T-helper 1 cell treated with Interleukin-12 subunit alpha and Interleukin-12 subunit beta and Interleukin-4 antibody, amounts not matched to agents 30 μg/mL and 1 μg/mL, for 36 hours (primary cell): Measurements from ENCODE around the gene LAIR1.
"Not testable (repeated sequence)": the region's sequence is repeated elsewhere in the genome, so short reads cannot be mapped to it uniquely, and the experiment has no call there.

Experiments used
- H3K27ac Mint-ChIP-seq: one replicate; pipeline ENCODE4 v1.8.0; 2021; ENCODE audit warnings: mild to moderate bottlenecking, mixed read lengths
- H3K27me3 Mint-ChIP-seq: one replicate; pipeline ENCODE4 v1.8.0; 2021; ENCODE audit warnings: low read depth, mixed read lengths
- H3K36me3 Mint-ChIP-seq: one replicate; pipeline ENCODE4 v1.8.0; 2021; ENCODE audit warnings: low read depth, mixed read lengths
- H3K4me1 Mint-ChIP-seq: one replicate; pipeline ENCODE4 v1.8.0; 2021; ENCODE audit warnings: low read depth, mixed read lengths
- H3K4me3 Mint-ChIP-seq: one replicate; pipeline ENCODE4 v1.8.0; 2021; ENCODE audit warnings: mild to moderate bottlenecking, moderate library complexity, mixed read lengths
- H3K9me3 Mint-ChIP-seq: one replicate; pipeline ENCODE4 v1.8.0; 2021; ENCODE audit warnings: mixed read lengths

Gene LAIR1

DNA sequence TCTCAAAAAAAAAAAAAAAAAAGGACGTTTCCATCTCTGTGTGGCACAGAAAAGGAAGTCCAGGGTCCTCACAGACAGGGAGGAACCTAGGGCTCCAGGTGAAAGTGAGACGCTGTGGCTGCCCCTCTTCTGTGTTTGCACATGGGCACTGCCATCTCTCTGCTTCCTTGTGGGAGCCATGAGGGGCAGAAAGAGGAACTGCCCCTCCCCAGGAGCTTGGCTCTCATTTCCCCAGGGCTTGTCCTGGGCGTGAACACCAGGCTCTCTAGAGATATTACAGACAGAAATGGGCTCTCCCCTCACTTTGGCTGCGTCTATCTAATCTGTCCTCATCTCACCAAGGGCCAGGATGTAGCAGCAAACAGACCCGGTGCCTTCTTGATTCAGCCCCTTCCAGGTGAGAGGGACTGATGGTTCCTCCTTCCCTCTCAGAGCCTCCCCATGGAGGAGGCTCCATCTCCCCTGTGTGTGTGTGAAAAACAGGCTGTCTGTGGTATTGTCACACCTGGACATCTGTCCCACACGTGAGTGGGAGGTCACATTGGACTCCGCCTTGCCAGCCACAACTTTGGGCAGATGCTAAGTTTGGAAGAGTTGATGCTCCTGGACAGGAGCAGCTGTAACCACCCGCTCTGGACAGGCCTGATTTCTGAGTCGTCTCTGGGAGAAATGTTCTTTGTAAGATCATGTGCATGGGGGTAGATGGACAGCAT is 24.9 kb downstream of the LAIR1 start:
- Mint-ChIP-seq H3K36me3 (no peaks in the 10 kb centered on the region), H3K27ac (no peak overlapping the region), H3K4me3 (no peak overlapping the region), H3K4me1 (no peaks in the 10 kb centered on the region), H3K27me3 (peaks cover 26% of the 10 kb centered on the region), H3K9me3 (no peaks in the 10 kb centered on the region)

DNA sequence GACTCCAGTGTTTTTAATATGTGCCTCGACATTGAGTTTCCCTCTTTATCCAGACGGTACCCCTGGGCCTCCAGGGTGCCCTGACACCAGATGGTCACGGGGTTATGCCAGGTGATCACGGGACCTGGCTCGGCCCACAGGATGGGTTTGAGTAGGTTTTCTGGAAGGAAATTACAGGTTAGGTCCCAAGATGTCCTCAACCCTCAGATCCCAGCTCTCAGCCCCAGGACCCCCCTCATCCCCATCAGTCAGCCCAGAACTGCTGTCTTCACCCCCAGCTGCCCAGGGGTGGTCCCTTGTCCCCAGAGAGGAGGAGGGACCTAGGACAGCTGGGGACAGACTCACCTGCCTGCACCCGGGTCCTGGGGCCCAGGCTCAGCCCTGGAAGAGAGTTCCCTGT is 26.2 kb downstream of the LAIR1 start:
- H3K27ac Mint-ChIP-seq = no peak overlapping the region

DNA sequence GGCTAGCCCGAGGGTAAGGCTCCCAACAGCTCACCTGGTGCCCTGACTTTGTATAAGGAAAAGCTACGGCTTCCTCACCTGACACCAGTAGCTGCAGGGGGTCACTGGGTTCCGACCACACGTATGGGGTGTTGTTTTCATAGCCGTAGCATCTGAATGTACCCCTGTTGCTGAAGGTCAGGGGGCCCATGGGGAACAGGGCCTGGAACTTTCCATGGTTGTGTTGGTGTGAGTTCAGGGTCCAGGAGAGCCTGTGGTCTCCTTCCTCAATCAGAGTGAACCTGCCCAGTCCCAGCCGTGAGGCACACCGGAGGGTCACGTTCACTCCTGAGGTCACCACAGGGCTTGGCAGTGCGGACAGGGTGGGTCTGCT is 26.9 kb downstream of the LAIR1 start:
- H3K27ac Mint-ChIP-seq = no peak overlapping the region
- no peaks in the 10 kb centered on the region for H3K36me3 Mint-ChIP-seq
- H3K4me1 Mint-ChIP-seq = no peaks in the 10 kb centered on the region
- H3K9me3 Mint-ChIP-seq = no peaks in the 10 kb centered on the region
- H3K27me3 Mint-ChIP-seq = peaks cover 12% of the 10 kb centered on the region
- no peak overlapping the region for H3K4me3 Mint-ChIP-seq

More for the DNA sequence above, 26.2 kb downstream of the LAIR1 start:
- Mint-ChIP-seq H3K9me3 (no peaks in the 10 kb centered on the region), H3K36me3 (no peaks in the 10 kb centered on the region), H3K4me3 (no peak overlapping the region), H3K4me1 (no peaks in the 10 kb centered on the region), H3K27me3 (peaks cover 17% of the 10 kb centered on the region)

DNA sequence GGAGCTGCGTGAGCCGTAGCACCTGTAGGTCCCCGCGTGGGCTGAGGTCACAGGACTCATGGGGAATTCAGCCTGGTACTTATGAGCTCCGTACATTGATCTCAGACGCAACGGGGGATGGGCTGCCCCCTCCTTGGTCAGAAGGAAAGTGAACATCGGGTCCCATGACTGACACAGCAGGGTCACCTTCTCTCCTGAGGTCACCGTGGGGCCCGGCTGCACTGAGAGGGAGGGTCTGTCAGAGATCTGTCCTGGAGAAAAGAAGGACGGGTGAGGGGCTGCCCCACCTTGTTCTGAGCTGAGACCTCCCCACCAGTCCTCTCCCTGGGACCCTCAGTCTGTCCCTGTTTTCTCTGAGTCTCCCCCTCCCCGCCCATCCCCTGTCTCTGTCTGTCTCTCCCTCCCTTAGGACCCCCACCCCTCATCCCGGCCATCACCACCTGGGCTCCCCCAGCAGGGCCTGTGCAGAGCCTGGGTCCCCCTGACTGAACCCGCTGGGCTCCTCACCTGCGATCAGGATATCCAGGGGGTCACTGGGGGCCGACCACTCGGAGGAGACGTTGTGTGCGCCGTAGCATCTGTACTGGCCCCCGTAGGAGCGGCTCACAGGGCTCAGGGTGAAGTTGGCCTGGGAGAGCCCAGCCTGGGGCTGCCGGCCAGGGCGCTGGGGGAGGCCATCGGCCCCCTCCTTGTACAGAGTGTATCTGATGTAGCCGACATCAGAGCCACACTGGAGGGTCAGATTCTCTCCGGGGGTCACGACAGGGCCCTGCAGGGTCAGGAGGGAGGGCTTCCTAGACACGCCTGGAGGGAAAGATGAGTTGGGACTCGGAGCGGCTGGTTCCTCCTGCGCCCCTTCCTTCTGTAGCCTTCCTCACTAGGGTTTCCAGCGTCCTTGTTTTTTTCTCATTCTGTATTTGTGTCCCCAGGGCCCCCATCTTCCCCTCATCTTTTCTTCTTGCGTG is 27.6 kb downstream of the LAIR1 start:
- Mint-ChIP-seq H3K4me1 (no peaks in the 10 kb centered on the region), H3K27ac (no peak overlapping the region), H3K4me3 (no peak overlapping the region), H3K9me3 (no peaks in the 10 kb centered on the region), H3K27me3 (peaks cover 12% of the 10 kb centered on the region), H3K36me3 (no peaks in the 10 kb centered on the region)

DNA sequence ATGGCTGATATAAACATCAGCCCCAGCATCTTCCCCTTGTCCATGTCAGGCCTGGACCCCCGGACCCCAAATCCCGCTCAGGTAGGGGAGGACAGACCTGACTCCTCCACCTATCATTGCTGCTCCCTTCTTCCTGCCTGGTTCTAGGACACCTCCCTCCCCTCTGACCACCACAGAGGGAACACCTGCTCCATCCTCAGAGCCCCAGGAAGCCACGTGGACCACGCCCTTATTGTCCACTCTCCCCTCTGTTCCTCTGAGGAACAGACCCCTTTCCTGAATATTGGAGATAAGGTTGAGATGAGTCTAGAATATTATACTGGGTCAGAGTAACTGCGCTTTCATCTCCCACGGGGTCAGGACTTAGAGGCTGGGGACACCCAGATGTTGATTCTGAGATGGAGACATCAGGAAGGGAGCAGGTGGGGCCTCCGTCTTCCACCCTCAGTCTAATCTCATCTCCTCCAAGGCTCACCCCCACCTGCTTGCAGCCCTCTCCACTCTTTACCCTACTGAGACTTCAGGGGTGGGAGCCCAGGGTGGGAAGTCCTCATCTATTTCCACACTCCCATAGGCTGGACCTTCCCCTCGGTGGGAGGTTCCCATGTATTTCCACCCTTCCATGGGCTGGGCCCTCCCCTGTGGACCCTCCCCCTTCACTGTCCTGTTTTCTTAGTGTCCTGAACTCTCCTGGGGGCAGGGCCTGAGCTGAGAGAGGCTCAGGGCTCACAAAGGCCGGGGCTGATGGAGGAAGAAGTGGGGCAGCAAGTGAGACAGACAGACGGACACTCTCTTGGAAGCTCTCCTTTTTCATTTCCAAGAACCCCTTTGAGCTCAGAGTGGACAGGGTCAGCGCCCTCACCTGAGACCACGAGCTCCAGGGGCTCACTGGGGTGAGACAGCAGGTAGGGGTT is 28.5 kb downstream of the LAIR1 start:
- H3K4me3 Mint-ChIP-seq = no peak overlapping the region
- H3K27me3 Mint-ChIP-seq = peaks cover 12% of the 10 kb centered on the region
- H3K9me3 Mint-ChIP-seq = no peaks in the 10 kb centered on the region
- H3K36me3 Mint-ChIP-seq = no peaks in the 10 kb centered on the region
- peak overlapping the region; percentile 16 for H3K27ac Mint-ChIP-seq
- no peaks in the 10 kb centered on the region for H3K4me1 Mint-ChIP-seq

DNA sequence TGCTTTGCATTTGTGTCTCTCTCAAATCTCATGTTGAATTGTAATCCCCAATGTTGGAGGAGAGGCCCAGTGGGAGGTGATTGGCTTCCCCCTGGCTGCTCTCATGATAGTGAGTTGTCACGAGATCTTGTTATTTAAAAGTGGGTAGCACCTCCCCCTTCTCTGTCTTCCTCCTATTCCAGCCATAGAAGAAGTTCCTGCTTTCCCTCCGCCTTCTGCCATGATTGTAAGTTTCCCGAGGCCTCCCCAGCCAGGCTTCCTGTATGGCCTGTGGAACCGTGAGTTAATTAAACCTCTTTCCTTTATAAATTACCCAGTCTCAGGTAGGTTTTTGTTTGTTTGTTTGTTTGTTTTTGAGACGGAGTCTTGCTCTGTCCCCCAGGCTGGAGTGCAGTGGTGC is 29.6 kb downstream of the LAIR1 start:
- peaks cover 11% of the 10 kb centered on the region for H3K27me3 Mint-ChIP-seq
- H3K27ac Mint-ChIP-seq = no peak overlapping the region

DNA sequence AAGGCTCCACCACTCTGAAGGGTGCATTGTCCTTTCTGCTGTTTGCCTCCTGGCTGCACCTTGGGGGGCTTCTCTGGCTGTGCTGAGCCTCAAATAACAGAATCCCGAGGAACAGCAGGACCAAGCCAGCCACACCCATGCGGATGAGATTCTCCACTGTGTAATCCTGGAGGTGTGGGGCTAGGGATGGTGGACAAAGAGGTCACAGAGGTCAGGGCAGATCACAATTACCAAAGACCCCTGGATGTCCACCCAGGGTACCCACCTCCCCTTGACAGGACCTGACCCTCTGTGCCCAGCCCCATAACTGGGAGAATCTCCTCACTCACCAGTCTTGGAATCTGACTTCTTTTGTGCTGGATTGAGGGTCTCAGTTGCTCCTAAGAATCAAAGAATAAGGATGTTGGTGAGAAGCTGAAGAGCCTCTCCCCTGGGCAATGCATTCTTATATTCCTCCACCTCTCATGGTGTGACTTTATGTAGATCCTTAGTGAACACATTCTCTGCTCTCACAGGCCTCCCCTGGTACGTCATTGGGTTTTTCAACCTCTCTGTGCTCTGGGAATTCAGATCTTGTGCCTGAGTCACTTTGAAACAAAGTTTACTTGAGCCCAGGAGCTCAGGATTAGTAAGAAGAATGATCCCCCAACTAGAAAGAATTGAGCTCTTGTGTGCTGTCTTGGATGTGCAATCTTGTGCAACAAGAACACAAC is 31.0 kb downstream of the LAIR1 start:
- Mint-ChIP-seq H3K4me3 (no peak overlapping the region), H3K27ac (no peak overlapping the region), H3K27me3 (peaks cover 1% of the 10 kb centered on the region), H3K36me3 (no peaks in the 10 kb centered on the region), H3K9me3 (no peaks in the 10 kb centered on the region), H3K4me1 (peaks cover 1% of the 10 kb centered on the region)

More for the DNA sequence above, 29.6 kb downstream of the LAIR1 start:
- Mint-ChIP-seq H3K36me3 (no peaks in the 10 kb centered on the region), H3K9me3 (no peaks in the 10 kb centered on the region), H3K4me3 (no peak overlapping the region), H3K4me1 (no peaks in the 10 kb centered on the region)

DNA sequence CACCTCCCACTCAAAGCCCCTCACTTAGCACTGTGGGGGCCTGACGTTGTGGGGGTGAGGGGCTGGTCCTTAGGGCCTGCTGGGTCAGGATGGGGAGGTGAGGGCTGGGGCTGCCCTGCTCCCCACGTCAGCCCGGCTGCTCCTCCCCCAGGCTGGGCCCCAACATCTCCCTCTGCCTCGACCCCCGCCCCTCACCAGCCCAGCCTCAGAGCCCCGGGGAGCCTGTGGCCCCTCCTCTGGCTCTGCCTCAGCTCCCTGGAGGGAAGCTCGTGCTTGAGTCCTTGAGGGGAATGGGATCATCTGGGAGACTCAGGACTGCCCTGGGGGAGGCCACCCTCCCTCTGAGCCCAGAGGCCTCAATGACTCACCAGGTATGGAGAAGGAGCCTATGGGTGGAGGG is 32.6 kb downstream of the LAIR1 start:
- Mint-ChIP-seq H3K4me3 (no peak overlapping the region), H3K36me3 (no peaks in the 10 kb centered on the region), H3K27ac (no peak overlapping the region), H3K4me1 (peaks cover 5% of the 10 kb centered on the region), H3K27me3 (peaks cover 4% of the 10 kb centered on the region), H3K9me3 (no peaks in the 10 kb centered on the region)

DNA sequence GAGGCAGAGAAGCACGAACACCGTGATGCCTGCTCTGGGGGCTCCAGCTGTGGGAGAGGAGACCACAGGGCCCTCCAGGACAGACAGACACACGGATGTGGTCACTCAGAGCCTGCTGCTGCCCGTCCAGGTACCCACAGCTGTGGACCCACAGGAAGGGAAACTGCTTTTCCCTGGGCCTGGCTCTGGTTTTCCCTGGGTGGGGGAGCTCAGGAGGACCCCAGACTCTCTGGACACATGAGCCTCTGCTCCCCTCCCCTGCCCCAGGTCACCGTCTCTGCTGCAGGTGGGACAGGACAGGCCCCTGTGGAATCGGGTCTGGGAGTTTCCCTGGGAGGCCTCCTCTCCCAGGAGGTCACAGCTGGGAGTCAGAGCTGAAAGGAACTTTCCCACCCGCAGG is 33.1 kb downstream of the LAIR1 start:
- peaks cover 9% of the 10 kb centered on the region for H3K4me1 Mint-ChIP-seq
- peaks cover 4% of the 10 kb centered on the region for H3K27me3 Mint-ChIP-seq
- H3K27ac Mint-ChIP-seq = no peak overlapping the region

DNA sequence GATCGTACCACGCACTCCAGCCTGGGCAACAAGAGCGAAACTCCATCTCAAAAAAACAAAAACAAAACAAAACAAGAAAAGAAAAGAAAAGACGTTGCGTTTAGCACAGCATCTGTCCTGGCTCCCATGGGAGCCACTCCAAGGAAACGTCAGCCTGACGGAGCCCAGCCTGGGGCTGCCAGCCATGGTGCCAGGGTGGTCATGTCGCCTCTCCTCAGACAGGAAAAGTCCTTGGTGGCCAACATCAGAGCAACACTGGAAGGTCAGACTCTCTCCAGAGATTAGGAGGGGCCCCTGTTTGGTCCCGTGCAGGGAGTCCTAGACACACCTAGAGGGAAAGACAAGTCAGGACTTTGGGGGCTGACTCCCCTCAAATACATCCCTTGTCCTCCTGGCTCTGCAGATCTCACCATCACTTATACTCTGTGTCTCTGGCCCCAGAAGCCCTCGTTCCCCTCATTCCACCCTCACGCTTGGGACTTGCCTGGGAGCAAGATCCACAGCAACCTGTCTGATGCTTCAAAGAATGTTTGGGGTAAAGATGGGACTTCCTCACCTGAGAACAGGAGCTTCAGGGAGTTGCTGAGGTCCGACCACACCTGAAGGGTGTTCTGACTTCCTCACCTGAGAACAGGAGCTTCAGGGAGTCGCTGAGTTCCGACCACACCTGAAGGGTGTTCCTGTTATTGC is 35.1 kb downstream of the LAIR1 start:
- Mint-ChIP-seq H3K4me1 (peaks cover 13% of the 10 kb centered on the region), H3K27ac (no peak overlapping the region), H3K4me3 (no peak overlapping the region), H3K27me3 (peaks cover 10% of the 10 kb centered on the region), H3K9me3 (no peaks in the 10 kb centered on the region), H3K36me3 (no peaks in the 10 kb centered on the region)

More for the DNA sequence above, 33.1 kb downstream of the LAIR1 start:
- H3K4me3 Mint-ChIP-seq = no peak overlapping the region
- no peaks in the 10 kb centered on the region for H3K9me3 Mint-ChIP-seq
- H3K36me3 Mint-ChIP-seq = no peaks in the 10 kb centered on the region

DNA sequence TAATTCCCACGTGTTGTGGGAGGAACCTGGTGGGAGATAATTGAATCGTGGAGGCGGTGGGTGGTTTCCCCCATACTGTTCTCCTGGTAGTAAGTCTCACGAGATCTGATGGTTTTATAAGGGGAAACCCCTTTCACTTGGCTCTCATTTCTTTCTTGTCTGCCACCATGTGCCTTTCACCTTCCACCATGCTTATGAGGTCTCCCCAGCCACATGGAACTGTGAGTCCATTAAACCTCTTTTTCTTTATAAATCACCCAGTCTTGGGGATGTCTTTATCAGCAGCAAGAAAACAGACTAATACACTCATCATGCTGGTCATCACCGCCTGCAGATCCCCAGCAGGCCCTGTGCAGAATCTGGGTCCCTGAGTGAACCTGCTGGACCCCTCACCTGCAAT is 36.0 kb downstream of the LAIR1 start:
- H3K27me3 Mint-ChIP-seq = peaks cover 10% of the 10 kb centered on the region
- H3K4me1 Mint-ChIP-seq = peaks cover 13% of the 10 kb centered on the region
- not testable (repeated sequence) for H3K36me3 Mint-ChIP-seq, H3K9me3 Mint-ChIP-seq, H3K4me3 Mint-ChIP-seq, H3K27ac Mint-ChIP-seq

DNA sequence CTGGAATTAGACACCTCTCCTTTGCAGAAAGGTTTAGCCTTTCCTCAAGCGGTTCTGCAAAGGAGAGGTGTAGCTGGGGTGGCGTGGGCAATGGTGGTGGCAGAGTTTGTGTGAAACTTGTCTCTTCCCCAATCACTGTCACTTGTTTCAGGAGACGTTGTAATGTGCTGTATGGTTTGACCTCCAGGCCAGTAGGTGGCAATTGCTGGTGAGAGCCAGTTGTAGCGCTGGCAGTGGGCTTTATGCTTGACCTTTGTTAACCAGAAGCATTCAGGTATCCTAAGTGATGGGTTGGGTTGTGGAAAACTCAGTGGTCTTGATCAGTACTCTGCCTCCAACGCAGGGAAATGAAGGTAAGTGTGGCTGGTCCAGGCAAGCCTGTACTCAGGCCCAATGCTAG is 39.1 kb downstream of the LAIR1 start:
- peaks cover 13% of the 10 kb centered on the region for H3K4me1 Mint-ChIP-seq
- H3K9me3 Mint-ChIP-seq = no peaks in the 10 kb centered on the region
- no peak overlapping the region for H3K4me3 Mint-ChIP-seq
- no peak overlapping the region for H3K27ac Mint-ChIP-seq
- peaks cover 26% of the 10 kb centered on the region for H3K27me3 Mint-ChIP-seq
- no peaks in the 10 kb centered on the region for H3K36me3 Mint-ChIP-seq

DNA sequence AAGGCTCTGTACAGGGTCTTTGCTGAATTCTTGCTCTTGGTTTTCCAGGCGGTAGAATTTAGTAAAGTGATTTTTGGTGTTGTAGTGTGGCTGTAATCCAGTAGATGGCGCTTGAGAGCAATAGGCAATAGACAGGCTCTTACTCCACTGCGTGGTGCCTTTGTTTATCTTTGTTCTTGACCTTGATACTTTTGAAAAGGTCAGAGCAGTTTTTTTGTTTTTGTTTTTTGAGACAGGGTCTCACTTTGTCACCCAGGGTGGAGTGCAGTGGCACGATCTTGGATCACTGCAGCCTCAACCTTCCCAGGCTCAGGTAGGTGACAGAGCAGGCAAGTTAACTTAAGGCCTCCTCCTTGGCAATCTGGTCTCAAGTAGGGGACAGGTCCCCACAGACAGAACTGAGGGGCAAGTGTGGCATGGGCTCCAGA is 39.5 kb downstream of the LAIR1 start:
- no peaks in the 10 kb centered on the region for H3K9me3 Mint-ChIP-seq
- no peaks in the 10 kb centered on the region for H3K36me3 Mint-ChIP-seq
- H3K27ac Mint-ChIP-seq = no peak overlapping the region
- no peak overlapping the region for H3K4me3 Mint-ChIP-seq
- H3K4me1 Mint-ChIP-seq = peaks cover 13% of the 10 kb centered on the region
- peaks cover 30% of the 10 kb centered on the region for H3K27me3 Mint-ChIP-seq
